Pancreas (tissue), 10 donors: ENCODE data around the gene HOXA3. TPM values are rescaled to one million over a fixed set of nuclear protein-coding genes. Genes with fewer than 3 reads are reported as not detected.
A peak's percentile ranks its signal among the peaks of the same experiment; 100 is the strongest.

Source experiments
- ATAC-seq, 4 donors: fragments of 200-7000 bp; cut with Tn5 transposase; one replicate each; pipeline versions ENCODE4 v1.8.0 to v1.9.1; 2020; ENCODE audit warnings: mild to moderate bottlenecking in 4 of 4, moderate library complexity in 4 of 4
- DNase-seq, 6 donors: peaks; one replicate each; pipeline ENCODE4 v3.0.0-alpha.2; 2020
- FAIRE-seq: peaks from 2 replicates; lab custom pipeline; 2012; peaks lifted over from hg19 to GRCh38; lab: Jason Lieb, UNC
- H3K27ac ChIP-seq, 4 donors: fragments of 200-600 bp; sonication (generic); 1 replicate in 3 of 4; 2 replicates in 1 of 4; pipeline versions ENCODE4 v1.5.0 to v1.8.0; 2020
- H3K27me3 ChIP-seq, 4 donors: fragments of 200-600 bp; one replicate each; pipeline ENCODE4 v1.8.0; 2021
- H3K36me3 ChIP-seq, 3 donors: fragments of 200-600 bp; sonication (generic) in 1 of 3; one replicate each; pipeline versions ENCODE4 v1.5.0 to v1.8.0; 2020 to 2021
- H3K4me1 ChIP-seq, 3 donors: fragments of 200-600 bp; one replicate each; pipeline ENCODE4 v1.8.0; 2021
- H3K4me3 ChIP-seq, 4 donors: fragments of 200-600 bp; sonication (generic) in 2 of 4; one replicate each; pipeline versions ENCODE4 v1.5.0 to v1.8.0; 2020 to 2021
- H3K9me3 ChIP-seq, 4 donors: fragments of 200-600 bp; one replicate each; pipeline ENCODE4 v1.8.0; 2021
- WGBS, 2 donors: extraction: QIAGEN DNeasy Blood & Tissue Kit; methylation state at CpG; one replicate each; pipeline ENCODE4 v1.1.7; 2013; 5-methylcytosine and 5-hydroxymethylcytosine counted together
- intact Hi-C, 3 donors: fragments of 100-400 bp; cut with DNase I; formaldehyde crosslinking; loops; one replicate each; pipeline versions ENCODE4 v1.11.1 to v1.14.2; 2022
- polyA plus RNA-seq, 2 donors: library from polyadenylated mRNA; stranded (reverse); fragments of 200-250 nt; gene quantifications; one replicate each; pipeline ENCODE4 v1.2.3, GENCODE V29; 2013
- total RNA-seq, 6 donors: library from RNA; stranded (reverse); fragmentation: NEBNext Ultra II Directional in 4 of 6; extraction: Animal tissue kit (Norgen Biotek cat#: 25700) in 4 of 6; gene quantifications; one replicate each; pipeline versions ENCODE4 v1.2.1 to v1.2.4, GENCODE V29; 2021 to 2023
- TF ChIP-seq, protein P1 (sequence below), 4 donors: fragments of 200-600 bp; sonication (generic) in 3 of 4; IDR thresholded peaks; one replicate each; pipeline versions ENCODE4 v1.5.0 to v1.8.0; 2021; ENCODE audit warnings: antibody characterized with exemption in 4 of 4
- donor health status: healthy with polysubstance abuse.
- donor health status: DM: no; HTN: no; CAD: no; lungs with moderate emphysema.
- donor health status: DM: no; HTN: no; CAD: no.
- donor health status: control.
- donor health status: control.
- donor health status: Bipolar disorder and iron deficiency.
- donor health status: DM: yes; HTN: yes; CAD: no.
- donor health status: DM: no; HTN: no; CAD: no.
- donor health status: DM: no; HTN: no; CAD: no.
- donor health status: DM: yes; HTN: yes; CAD: no.

Gene HOXA3
- total and polyA plus RNA-seq, 8 donors: 0.13 to 1.9 (median 0.43) TPM; not detected in 1

DNA sequence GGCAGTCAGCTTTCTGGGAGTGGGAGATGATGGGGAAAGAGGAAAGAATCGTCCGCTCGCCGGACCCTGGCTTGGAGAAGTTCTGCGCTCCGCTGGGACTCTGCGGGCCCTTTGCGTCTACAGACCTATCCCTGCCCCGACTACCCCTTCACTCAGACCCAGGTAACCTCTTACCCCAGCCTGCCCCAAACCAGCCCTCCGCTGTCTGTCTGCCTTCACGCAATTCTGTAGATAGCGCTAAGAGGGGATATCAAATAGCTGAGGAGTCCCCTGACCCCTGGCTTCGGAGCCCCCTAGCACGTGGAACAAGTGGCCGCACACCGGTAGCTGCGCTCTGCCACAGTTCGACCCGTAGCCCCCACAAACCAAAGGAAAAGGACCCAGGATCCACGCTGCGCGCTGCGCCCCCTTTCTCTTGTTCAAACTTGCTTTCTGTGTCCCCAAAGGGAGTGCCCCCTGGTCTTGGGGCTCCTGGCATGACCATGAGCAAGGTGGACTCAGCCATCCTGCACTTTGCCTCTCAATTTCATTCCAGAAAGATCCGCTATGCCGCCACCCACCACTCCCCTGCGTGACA, 28.8 kb downstream of the HOXA3 start:
- DNase-seq: no peak
- no peak for FAIRE-seq
- Histone ChIP-seq H3K36me3 (no peaks in the 10 kb centered on the region), H3K4me3 (no peak overlapping the region), H3K27ac (no peak overlapping the region), H3K4me1 (peaks cover 0 to 3% (median 0%) of the 10 kb centered on the region in 3 donors), H3K27me3 (peaks cover 0 to 51% (median 2%) of the 10 kb centered on the region in 4 donors), H3K9me3 (no peaks in the 10 kb centered on the region)
- 18 to 37% methylated on average over 26 of the region's 26 CpGs for WGBS, 2 donors
- no peak for ATAC-seq
- TF ChIP-seq, protein P1, sequence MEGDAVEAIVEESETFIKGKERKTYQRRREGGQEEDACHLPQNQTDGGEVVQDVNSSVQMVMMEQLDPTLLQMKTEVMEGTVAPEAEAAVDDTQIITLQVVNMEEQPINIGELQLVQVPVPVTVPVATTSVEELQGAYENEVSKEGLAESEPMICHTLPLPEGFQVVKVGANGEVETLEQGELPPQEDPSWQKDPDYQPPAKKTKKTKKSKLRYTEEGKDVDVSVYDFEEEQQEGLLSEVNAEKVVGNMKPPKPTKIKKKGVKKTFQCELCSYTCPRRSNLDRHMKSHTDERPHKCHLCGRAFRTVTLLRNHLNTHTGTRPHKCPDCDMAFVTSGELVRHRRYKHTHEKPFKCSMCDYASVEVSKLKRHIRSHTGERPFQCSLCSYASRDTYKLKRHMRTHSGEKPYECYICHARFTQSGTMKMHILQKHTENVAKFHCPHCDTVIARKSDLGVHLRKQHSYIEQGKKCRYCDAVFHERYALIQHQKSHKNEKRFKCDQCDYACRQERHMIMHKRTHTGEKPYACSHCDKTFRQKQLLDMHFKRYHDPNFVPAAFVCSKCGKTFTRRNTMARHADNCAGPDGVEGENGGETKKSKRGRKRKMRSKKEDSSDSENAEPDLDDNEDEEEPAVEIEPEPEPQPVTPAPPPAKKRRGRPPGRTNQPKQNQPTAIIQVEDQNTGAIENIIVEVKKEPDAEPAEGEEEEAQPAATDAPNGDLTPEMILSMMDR (IDR thresholded peaks at IDR 0.05): no peak
- intact Hi-C loops: no loop called here

DNA sequence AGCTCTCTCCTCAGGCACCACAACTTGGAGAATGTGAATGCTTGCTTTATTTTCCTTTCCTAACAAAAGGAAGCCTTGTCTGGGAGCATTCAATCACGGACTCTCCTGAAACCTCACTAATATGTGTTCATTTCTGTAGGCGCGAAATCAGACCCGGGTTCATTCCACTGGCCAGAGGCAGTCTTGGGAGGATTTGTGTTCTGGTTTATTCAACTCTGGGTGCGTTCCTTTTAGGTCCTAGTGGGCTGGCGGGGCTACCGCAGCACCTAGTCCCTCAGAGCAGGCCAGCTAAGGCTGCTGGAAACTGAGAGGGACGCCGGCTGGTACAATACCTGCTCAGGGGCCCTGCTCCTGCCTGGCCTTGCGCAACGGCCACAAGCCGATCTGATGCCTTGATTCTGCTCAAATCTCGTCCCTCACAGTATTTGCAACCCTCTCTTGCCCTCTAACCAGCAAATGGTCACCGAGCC, 29.3 kb downstream of the HOXA3 start:
- H3K4me3 ChIP-seq: no peak overlapping the region
- H3K4me1 ChIP-seq: peaks cover 0 to 3% (median 0%) of the 10 kb centered on the region in 3 donors
- intact Hi-C loops: no loop called here

DNA sequence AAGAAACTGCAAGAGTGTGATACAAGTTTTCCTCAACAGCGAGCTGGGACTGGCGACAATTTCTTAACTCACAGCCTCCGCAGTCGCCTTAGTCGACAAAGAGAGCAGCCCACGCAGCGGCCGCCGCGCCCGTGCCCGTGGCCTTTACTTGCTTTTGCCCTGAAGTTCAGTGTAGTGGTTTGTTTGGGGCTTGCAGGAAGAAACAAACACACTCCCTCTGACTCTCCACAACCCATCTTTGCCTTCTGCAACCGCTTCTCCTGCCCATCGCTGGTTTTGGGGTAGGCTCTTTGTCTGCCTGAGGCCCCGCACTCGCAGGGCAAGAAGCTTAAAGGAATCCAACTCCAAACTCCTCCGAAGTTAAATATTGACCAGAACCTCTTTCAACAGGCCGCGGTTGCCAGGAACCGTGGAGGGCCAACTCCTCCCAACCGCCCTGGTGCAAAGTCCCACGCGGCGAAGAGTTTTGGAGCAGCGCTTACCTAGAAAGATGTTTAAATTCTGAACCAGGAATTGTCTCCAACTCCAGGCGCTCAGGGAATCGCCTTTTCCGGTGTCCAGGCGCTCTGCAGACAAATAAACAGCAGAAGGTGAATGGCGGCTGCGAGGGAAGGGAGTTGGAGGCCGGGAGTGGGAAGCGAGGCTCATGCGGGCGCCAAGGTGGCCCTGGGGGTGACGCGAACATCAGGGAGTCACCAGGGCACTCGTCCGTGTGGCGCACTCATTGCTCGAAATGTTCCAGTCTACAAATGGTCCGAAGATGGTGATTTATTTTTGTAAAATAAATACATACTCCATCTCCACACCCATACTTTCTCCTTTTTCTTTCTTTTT, 30.1 kb downstream of the HOXA3 start:
- no peak for DNase-seq

More for the DNA sequence above, 29.3 kb downstream of the HOXA3 start:
- H3K27me3 ChIP-seq: peaks cover 0 to 51% (median 2%) of the 10 kb centered on the region in 4 donors
- no peak overlapping the region for H3K27ac ChIP-seq
- FAIRE-seq: no peak
- 12 to 13% methylated on average over 14 of the region's 14 CpGs for WGBS, 2 donors
- no peak for DNase-seq
- TF ChIP-seq, protein P1 (IDR thresholded peaks at IDR 0.05): no peak
- no peaks in the 10 kb centered on the region for H3K9me3 ChIP-seq
- peak in 1 of 4 donors; percentile 15 for ATAC-seq
- H3K36me3 ChIP-seq: no peaks in the 10 kb centered on the region

DNA sequence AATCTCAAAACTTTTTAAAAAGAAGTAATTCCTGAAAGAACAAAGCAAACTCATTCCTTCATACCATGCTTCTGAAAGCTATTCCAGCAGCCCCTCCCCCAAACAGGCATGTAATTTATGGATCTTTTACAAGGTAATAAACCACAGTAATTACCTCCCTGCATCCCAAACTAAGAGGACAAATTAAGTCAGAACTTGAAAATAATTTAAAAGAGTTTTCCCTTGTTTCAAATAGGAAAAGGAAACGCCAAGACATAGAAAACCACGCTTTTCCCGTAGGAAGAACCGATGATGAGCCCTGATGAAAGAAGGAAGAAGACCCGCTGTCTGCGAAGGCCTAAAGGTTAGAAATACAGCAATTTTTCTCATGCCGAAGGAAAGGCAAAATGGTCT, 30.7 kb downstream of the HOXA3 start:
- H3K4me1 ChIP-seq: peaks cover 0 to 3% (median 0%) of the 10 kb centered on the region in 3 donors
- 36 to 48% methylated on average over 7 of the region's 7 CpGs for WGBS, 2 donors
- ATAC-seq: no peak
- no peak for DNase-seq
- H3K27ac ChIP-seq: no peak overlapping the region
- intact Hi-C loops: no loop called here
- no peaks in the 10 kb centered on the region for H3K9me3 ChIP-seq
- no peak overlapping the region for H3K4me3 ChIP-seq
- peaks cover 0 to 49% (median 2%) of the 10 kb centered on the region in 4 donors for H3K27me3 ChIP-seq
- FAIRE-seq: no peak
- no peaks in the 10 kb centered on the region for H3K36me3 ChIP-seq
- TF ChIP-seq, protein P1 (IDR thresholded peaks at IDR 0.05): no peak

More for the DNA sequence above, 30.1 kb downstream of the HOXA3 start:
- WGBS, 2 donors: 10 to 20% methylated on average over 42 of the region's 42 CpGs
- FAIRE-seq: no peak
- ATAC-seq: peak in 2 of 4 donors; percentile 42 to 54
- H3K4me3 ChIP-seq: no peak overlapping the region
- TF ChIP-seq, protein P1 (IDR thresholded peaks at IDR 0.05): no peak
- H3K4me1 ChIP-seq: peaks cover 0 to 3% (median 0%) of the 10 kb centered on the region in 3 donors
- no peak overlapping the region for H3K27ac ChIP-seq
- H3K27me3 ChIP-seq: peaks cover 0 to 48% (median 2%) of the 10 kb centered on the region in 4 donors
- no peaks in the 10 kb centered on the region for H3K9me3 ChIP-seq
- no peaks in the 10 kb centered on the region for H3K36me3 ChIP-seq
- intact Hi-C loops: no loop called here
